GM10266 (cell line): ENCODE measurements around the gene RANBP17.

ENCODE experiments used
- DNase-seq: peaks from one replicate; pipeline ENCODE4 v3.0.0; 2012; ENCODE audit errors: extremely low spot score
- TF ChIP-seq, protein P1 (sequence below): IDR thresholded peaks from 2 replicates; pipeline ENCODE4 v1.5.1; 2012; ENCODE audit warnings: mild to moderate bottlenecking, low read depth; ENCODE audit not compliant: control insufficient read depth, insufficient read depth; ENCODE audit errors: missing control alignments

The RANBP17 gene

DNA sequence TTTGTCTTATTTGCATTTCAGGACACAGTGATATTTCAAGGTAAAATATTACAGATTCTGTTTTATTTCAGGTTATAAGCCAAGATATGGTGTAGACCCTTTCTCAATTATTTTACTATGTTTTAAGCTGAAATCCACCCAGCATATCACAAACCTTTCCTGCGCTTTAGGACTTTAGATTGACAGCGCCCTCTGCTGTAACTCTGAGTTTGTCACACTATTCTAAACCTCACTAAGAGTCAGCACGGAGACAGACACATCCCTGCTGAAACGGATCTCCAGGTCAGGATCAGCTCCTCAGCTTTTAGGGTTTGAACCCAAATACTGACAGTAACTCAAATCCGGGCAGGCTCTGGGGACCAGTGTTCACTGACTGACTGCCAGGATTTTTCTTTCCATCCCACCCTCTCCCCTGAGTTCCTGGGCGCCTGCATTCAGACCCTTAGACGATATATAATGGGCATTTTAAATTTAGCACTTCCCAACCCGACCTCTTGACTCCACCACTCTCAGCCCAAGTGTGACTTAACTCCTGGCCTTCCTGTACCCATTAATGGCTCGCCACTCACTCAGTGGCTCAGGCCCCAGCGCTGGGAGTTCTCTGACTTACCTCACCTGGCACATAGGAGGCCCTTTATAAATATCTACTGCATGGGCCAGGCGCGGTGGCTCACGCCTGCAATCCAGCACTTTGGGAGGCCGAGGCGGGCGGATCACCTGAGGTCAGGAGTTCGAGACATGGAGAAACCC lies 480.7 kb downstream of the RANBP17 start:
- TF ChIP-seq, protein P1, sequence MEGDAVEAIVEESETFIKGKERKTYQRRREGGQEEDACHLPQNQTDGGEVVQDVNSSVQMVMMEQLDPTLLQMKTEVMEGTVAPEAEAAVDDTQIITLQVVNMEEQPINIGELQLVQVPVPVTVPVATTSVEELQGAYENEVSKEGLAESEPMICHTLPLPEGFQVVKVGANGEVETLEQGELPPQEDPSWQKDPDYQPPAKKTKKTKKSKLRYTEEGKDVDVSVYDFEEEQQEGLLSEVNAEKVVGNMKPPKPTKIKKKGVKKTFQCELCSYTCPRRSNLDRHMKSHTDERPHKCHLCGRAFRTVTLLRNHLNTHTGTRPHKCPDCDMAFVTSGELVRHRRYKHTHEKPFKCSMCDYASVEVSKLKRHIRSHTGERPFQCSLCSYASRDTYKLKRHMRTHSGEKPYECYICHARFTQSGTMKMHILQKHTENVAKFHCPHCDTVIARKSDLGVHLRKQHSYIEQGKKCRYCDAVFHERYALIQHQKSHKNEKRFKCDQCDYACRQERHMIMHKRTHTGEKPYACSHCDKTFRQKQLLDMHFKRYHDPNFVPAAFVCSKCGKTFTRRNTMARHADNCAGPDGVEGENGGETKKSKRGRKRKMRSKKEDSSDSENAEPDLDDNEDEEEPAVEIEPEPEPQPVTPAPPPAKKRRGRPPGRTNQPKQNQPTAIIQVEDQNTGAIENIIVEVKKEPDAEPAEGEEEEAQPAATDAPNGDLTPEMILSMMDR, result peak; percentile 65
- DNase-seq, result no peak

DNA sequence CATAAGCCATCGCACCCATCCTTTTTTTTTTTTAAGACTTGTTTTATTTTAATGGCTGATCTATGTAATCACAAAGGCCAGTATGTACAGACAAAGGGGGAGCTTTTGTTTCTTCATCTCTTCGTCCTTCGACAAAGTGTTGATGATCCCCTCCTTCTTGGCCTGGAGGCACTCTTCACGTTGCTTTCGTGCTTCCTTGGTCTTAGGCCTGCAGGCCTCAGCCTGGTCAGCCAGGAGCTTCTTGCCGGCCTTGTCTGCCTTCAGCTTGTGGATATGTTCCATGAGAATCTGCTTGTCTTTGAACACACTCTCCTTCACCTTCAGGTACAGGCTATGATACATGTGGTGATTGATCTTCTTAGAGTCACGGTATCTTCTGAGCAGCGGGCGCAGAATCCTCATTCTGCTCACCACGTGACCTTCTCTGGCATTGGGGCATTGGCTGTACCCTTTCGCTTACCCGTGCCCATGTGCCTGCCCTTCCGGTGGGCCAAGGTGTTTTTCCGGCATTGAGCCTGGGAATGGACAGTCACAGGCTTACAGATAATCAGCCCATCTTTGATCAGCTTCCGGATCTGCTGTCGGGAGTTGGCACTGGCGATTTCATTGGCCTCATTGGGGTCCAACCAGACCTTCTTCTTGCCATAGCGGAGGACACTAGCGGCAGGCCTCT lies 483.3 kb downstream of the RANBP17 start:
- TF ChIP-seq, protein P1, result no peak
- DNase-seq, result no peak
